HG03521 (cell line): Measurements from ENCODE around the gene SMARCA4.
"Not testable (repeated sequence)": the region's sequence is repeated elsewhere in the genome, so short reads cannot be mapped to it uniquely, and the experiment has no call there.

Experiments used
- ATAC-seq: cut with Tn5 transposase; IDR thresholded peaks from one replicate; pipeline ENCODE4 v1.9.1; 2021; ENCODE audit warnings: mild to moderate bottlenecking, moderate library complexity; ENCODE audit not compliant: unreplicated experiment

Gene SMARCA4

GRCh38 chr19:11059511-11060358 is 98.9 kb downstream of the SMARCA4 start:
- ATAC-seq, result no peak

GRCh38 chr19:11061952-11062351 is 101.1 kb downstream of the SMARCA4 start:
- ATAC-seq, result no peak

GRCh38 chr19:11063434-11063833 is 102.6 kb downstream of the SMARCA4 start:
- ATAC-seq, result no peak

- ATAC-seq, result no peak
Observed at GRCh38 chr19:11064831-11065303, 104.0 kb downstream of the SMARCA4 start.

- ATAC-seq, result no peak
Observed at GRCh38 chr19:11066326-11066725, 105.5 kb downstream of the SMARCA4 start.

GRCh38 chr19:11067356-11068113 is 106.7 kb downstream of the SMARCA4 start:
- ATAC-seq, result no peak

GRCh38 chr19:11069561-11069960 is 108.7 kb downstream of the SMARCA4 start:
- no peak for ATAC-seq

- no peak for ATAC-seq
Observed at GRCh38 chr19:11070123-11070522, 109.3 kb downstream of the SMARCA4 start.

GRCh38 chr19:11073568-11073967 is 112.7 kb downstream of the SMARCA4 start:
- no peak for ATAC-seq

- not testable (repeated sequence) for ATAC-seq
Observed at GRCh38 chr19:11076792-11077191, 116.0 kb downstream of the SMARCA4 start.

GRCh38 chr19:11078893-11079292 is 118.1 kb downstream of the SMARCA4 start:
- no peak for ATAC-seq

GRCh38 chr19:11079999-11080398 is 119.2 kb downstream of the SMARCA4 start:
- no peak for ATAC-seq

GRCh38 chr19:11087870-11088505 is 127.2 kb downstream of the SMARCA4 start:
- no peak for ATAC-seq

- no peak for ATAC-seq
Observed at GRCh38 chr19:11088506-11089253, 127.8 kb downstream of the SMARCA4 start.

- peak; percentile 30 for ATAC-seq
Observed at GRCh38 chr19:11089254-11090013, 128.6 kb downstream of the SMARCA4 start, which contains the start of gene LDLR. Gene LDLR, plus strand, starts transcription at chr19:11089463. Its CDS starts 86 bp downstream, at chr19:11089549.

GRCh38 chr19:11090014-11090263 is 129.1 kb downstream of the SMARCA4 start:
- ATAC-seq, result not testable (repeated sequence)

- peak; percentile 74 for ATAC-seq
Observed at GRCh38 chr19:11090264-11090996, 129.6 kb downstream of the SMARCA4 start.

- no peak for ATAC-seq
Observed at GRCh38 chr19:11090997-11091702, 130.3 kb downstream of the SMARCA4 start.

- ATAC-seq, result no peak
Observed at GRCh38 chr19:11091703-11092153, 130.9 kb downstream of the SMARCA4 start.
